Heart right ventricle (tissue), 16 donors: Measurements from ENCODE around the gene PRRT1B. TPM values are rescaled to one million over a fixed set of nuclear protein-coding genes. Genes with fewer than 3 reads are reported as not detected.

ENCODE experiments used
- ATAC-seq, 8 donors: fragments of 200-7000 bp; cut with Tn5 transposase; one replicate each; pipeline ENCODE4 v1.9.1; 2020; ENCODE audit warnings: mild to moderate bottlenecking in 8 of 8, moderate library complexity in 8 of 8, moderate number of reproducible peaks in 1 of 8
- DNase-seq, 2 donors: peaks; one replicate each; pipeline ENCODE4 v3.0.0-alpha.2; 2020
- H3K27ac ChIP-seq, 10 donors: fragments of 200-600 bp; sonication (generic) in 2 of 10; one replicate each; pipeline versions ENCODE4 v1.5.0 to v1.8.0; 2020 to 2022; ENCODE audit warnings: mild to moderate bottlenecking in 3 of 10
- H3K27me3 ChIP-seq, 7 donors: fragments of 200-600 bp; one replicate each; pipeline ENCODE4 v1.8.0; 2021 to 2022; ENCODE audit warnings: mild to moderate bottlenecking in 2 of 7
- H3K36me3 ChIP-seq, 9 donors: fragments of 200-600 bp; sonication (generic) in 1 of 9; one replicate each; pipeline versions ENCODE4 v1.5.0 to v1.8.0; 2020 to 2022; ENCODE audit warnings: mild to moderate bottlenecking in 2 of 9
- H3K4me1 ChIP-seq, 9 donors: fragments of 200-600 bp; sonication (generic) in 1 of 9; one replicate each; pipeline versions ENCODE4 v1.5.0 to v1.8.0; 2020 to 2022; ENCODE audit warnings: mild to moderate bottlenecking in 4 of 9
- H3K4me3 ChIP-seq, 10 donors: fragments of 200-600 bp; sonication (generic) in 2 of 10; one replicate each; pipeline versions ENCODE4 v1.5.0 to v1.8.0; 2020 to 2022; ENCODE audit warnings: mild to moderate bottlenecking in 7 of 10, moderate library complexity in 2 of 10
- H3K9me3 ChIP-seq, 11 donors: fragments of 200-600 bp in 10 of 11; sonication (generic) in 2 of 11; one replicate each; pipeline versions ENCODE4 v1.5.0 to v1.8.0; 2013 to 2022; ENCODE audit warnings: mild to moderate bottlenecking in 2 of 11, control low read depth in 1 of 11, moderate library complexity in 1 of 11
- WGBS, 2 donors: extraction: QIAGEN DNeasy Blood & Tissue Kit; methylation state at CpG; one replicate each; pipeline ENCODE4 v1.1.7; 2013; ENCODE audit warnings: inconsistent platforms in 1 of 2; 5-methylcytosine and 5-hydroxymethylcytosine counted together
- intact Hi-C, 10 donors: fragments of 100-400 bp; cut with DNase I; formaldehyde crosslinking; loops; one replicate each; pipeline versions ENCODE4 v1.11.1 to v1.14.2; 2022
- polyA plus RNA-seq, 2 donors: library from polyadenylated mRNA; stranded (reverse); fragments of 200-250 nt; gene quantifications; one replicate each; pipeline ENCODE4 v1.2.3, GENCODE V29; 2013
- total RNA-seq, 10 donors: library from RNA; stranded (reverse); fragmentation: NEBNext Ultra II Directional in 3 of 10; extraction: Animal tissue kit (Norgen Biotek cat#: 25700) in 3 of 10; gene quantifications; one replicate each; pipeline versions ENCODE4 v1.2.1 to v1.2.4, GENCODE V29; 2021 to 2023
- TF ChIP-seq, protein P1 (sequence below), 9 donors: fragments of 200-600 bp; sonication (generic) in 2 of 9; IDR thresholded peaks; one replicate each; pipeline versions ENCODE4 v1.5.0 to v1.8.0; 2021 to 2022; ENCODE audit warnings: antibody characterized with exemption in 9 of 9, mild to moderate bottlenecking in 5 of 9, moderate library complexity in 1 of 9
- donor health status: Arrhythmogenic right ventricular cardiomyopathy.
- donor health status: ischemic (EF 13 %, LVEDD 7.1; RV severe dilation, severe dysfunction).
- donor health status: healthy with polysubstance abuse.
- donor health status: DM: no; HTN: yes; CAD: no.
- donor health status: DM: no; HTN: no; CAD: no.
- donor health status: ischemic (EF 25% LVEDD 6.9; RV normal size, moderate dysfunction).
- donor health status: ischemic (EF 25% LVEDD 5.7; RV mildly dilated, moderate dysfunction).
- donor health status: healthy.
- donor health status: DM: yes; HTN: yes; CAD: no.
- donor health status: Ischemic cardiomyopathy.
- donor health status: ischemic (EF 35%, LVEDD 5.7; RV mildly dilated, moderate dysfunction).
- donor health status: nonischemic (EF 11% LVEDD 7.7; RV severe dilation, severe dysfunction).
- donor health status: DM: yes; HTN: yes; CAD: no.
- donor health status: PGD.
- donor health status: ischemic (EF 29% LVEDD 5.4; RV normal size, mild dysfunction).
- donor health status: nonischemic (EF 23%, LVEDD 6.1; RV moderate dilation, normal function).

The PRRT1B gene
- total and polyA plus RNA-seq, 12 donors = not detected

DNA sequence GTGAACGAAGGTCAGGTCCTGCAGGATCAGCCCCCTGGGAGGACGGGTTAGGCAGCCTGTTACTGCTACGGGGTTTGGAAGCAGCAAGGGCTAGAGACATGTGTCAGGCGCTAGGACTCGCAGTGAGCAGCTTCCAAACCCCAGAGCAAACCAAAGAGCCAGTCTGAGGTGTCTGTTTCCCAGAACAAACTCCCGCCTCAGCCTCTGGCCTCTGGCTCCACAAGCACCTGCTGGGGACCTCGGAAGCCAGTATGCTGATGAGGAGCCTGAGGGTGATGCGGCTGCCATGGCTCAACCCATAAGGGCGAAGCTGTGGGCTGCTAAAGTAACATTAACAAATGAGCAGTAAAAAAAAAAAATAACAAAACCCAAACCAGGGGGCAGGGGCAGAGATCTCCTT lies 35.0 kb downstream of the PRRT1B start:
- TF ChIP-seq, protein P1, sequence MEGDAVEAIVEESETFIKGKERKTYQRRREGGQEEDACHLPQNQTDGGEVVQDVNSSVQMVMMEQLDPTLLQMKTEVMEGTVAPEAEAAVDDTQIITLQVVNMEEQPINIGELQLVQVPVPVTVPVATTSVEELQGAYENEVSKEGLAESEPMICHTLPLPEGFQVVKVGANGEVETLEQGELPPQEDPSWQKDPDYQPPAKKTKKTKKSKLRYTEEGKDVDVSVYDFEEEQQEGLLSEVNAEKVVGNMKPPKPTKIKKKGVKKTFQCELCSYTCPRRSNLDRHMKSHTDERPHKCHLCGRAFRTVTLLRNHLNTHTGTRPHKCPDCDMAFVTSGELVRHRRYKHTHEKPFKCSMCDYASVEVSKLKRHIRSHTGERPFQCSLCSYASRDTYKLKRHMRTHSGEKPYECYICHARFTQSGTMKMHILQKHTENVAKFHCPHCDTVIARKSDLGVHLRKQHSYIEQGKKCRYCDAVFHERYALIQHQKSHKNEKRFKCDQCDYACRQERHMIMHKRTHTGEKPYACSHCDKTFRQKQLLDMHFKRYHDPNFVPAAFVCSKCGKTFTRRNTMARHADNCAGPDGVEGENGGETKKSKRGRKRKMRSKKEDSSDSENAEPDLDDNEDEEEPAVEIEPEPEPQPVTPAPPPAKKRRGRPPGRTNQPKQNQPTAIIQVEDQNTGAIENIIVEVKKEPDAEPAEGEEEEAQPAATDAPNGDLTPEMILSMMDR (IDR thresholded peaks at IDR 0.05) = no peak
- Histone ChIP-seq H3K4me1 (peaks cover 0 to 27% (median 17%) of the 10 kb centered on the region in 9 donors), H3K4me3 (no peak overlapping the region), H3K27ac (peak overlapping the region in 2 of 10 donors; percentile 9 to 34), H3K9me3 (no peaks in the 10 kb centered on the region), H3K36me3 (peaks cover 0 to 100% (median 58%) of the 10 kb centered on the region in 9 donors), H3K27me3 (no peaks in the 10 kb centered on the region)
- DNase-seq (no peak), ATAC-seq (peak in 2 of 8 donors; percentile 5 to 14)
- intact Hi-C loops = no loop called here
- WGBS, 2 donors = 75 to 76% methylated on average over 9 of the region's 9 CpGs

DNA sequence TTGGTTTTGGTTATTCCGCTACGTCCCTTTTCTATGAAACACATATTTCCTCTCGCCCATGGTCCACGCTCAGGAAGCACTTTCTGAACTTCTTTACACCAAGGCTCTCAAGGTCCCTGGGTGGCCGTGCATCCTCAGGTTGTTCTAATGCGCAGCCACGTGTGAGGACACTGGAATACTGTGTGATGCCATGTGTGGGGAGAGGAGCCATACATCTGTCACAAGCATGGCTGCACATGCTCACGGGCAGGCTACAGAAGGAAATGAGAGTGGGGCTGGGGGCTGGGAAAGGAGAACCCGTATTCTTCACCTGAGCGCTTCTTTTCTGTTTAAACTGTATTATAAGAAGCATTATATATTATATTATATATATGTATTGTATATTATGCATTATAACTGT lies 36.7 kb downstream of the PRRT1B start:
- DNase-seq (no peak), ATAC-seq (no peak)
- Histone ChIP-seq H3K4me3 (no peak overlapping the region), H3K27ac (no peak overlapping the region), H3K27me3 (no peaks in the 10 kb centered on the region), H3K36me3 (peaks cover 0 to 90% (median 58%) of the 10 kb centered on the region in 9 donors), H3K4me1 (peaks cover 0 to 33% (median 17%) of the 10 kb centered on the region in 9 donors), H3K9me3 (no peaks in the 10 kb centered on the region)
- WGBS, 2 donors = 94% methylated on average over 10 of the region's 10 CpGs
- TF ChIP-seq, protein P1 (IDR thresholded peaks at IDR 0.05) = no peak
- intact Hi-C loops = no loop called here

DNA sequence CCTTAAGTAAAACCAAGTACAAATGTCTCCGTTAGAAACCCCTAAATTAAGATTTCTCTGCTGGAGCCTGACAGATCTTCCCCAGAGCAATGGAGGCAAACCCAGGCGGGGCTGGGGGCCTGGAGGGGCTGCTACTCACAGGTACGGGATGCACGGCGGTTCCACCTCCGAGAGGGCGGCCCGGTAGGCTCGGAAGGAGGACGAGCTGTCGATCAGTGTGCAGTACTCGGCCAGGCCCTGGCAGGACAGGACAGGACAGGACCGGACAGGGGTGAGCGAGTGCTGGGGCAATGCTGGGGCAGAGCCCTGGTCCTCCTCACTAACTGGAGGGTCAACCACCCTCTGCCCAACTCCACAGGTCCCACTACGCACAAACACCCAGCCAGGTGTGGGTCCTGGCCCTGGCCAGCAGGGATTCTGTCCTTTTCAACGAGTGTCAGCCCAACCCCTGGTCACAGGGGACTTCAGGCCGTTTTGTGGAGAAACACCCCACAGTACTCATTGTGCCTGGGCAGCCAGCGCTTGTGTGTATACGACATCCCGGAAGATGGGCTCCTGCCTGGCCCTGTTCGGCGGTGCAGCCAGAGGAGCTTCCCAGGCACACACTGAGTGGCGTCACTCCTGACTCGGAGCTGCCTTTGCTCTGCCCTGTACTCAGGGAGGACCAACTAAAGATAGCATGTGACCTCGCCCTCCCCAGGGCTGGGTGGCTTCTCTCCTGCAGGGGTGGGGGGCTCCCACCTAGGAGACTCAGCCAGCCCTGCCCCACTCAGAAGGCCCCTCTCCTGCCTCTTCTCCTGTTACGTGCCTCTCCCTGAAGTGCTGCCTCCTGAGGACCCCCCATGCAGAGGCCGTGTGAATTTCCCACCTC lies 37.4 kb downstream of the PRRT1B start:
- peaks cover 0 to 33% (median 17%) of the 10 kb centered on the region in 9 donors for H3K4me1 ChIP-seq
- no peaks in the 10 kb centered on the region for H3K9me3 ChIP-seq
- peaks cover 0 to 89% (median 55%) of the 10 kb centered on the region in 9 donors for H3K36me3 ChIP-seq
- H3K27ac ChIP-seq = no peak overlapping the region
- WGBS, 2 donors = 88 to 89% methylated on average over 27 of the region's 27 CpGs
- intact Hi-C loops = no loop called here
- no peak overlapping the region for H3K4me3 ChIP-seq
- H3K27me3 ChIP-seq = no peaks in the 10 kb centered on the region
- DNase-seq (no peak), ATAC-seq (peak in 2 of 8 donors; percentile 6 to 28)
- TF ChIP-seq, protein P1 (IDR thresholded peaks at IDR 0.05) = no peak

DNA sequence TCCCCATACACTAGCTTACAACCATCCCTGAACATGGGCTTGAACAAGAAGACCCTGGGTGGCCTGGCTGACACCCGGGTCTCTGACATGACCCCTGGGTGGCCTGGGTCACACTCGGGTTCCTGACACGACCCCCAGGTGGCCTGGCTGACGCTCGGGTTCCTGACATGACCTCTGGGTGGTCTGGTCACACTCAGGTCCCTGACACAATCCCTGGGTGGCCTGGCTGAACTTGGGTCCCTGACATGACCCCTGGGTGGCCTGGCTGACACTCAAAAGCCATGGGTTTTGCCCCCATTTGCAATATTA lies 38.0 kb downstream of the PRRT1B start:
- 81 to 83% methylated on average over 5 of the region's 5 CpGs for whole genome bisulfite sequencing, 2 donors
- ATAC-seq = no peak
- no peak for DNase-seq
- Histone ChIP-seq H3K27ac (no peak overlapping the region), H3K4me3 (no peak overlapping the region), H3K36me3 (peaks cover 0 to 89% (median 55%) of the 10 kb centered on the region in 9 donors), H3K27me3 (no peaks in the 10 kb centered on the region), H3K9me3 (no peaks in the 10 kb centered on the region), H3K4me1 (peaks cover 0 to 33% (median 17%) of the 10 kb centered on the region in 9 donors)
- intact Hi-C loops = no loop called here
- TF ChIP-seq, protein P1 (IDR thresholded peaks at IDR 0.05) = no peak
